ENCODE measurements around the gene BSDC1.

BSDC1 gene

GRCh38 chr1:32330558-32331151, 63.6 kb downstream of the BSDC1 start:
- no peak for DNase-seq (ENCODE audit: low read depth, low spot score)
- WGBS (ENCODE audit: insufficient coverage, insufficient read length): no CpG with 5 or more reads among the region's 12 CpGs
- H3K27ac ChIP-seq (ENCODE audit: low read length): no peak overlapping the region
- peaks cover 8% of the 10 kb centered on the region; the same call in 1 of the 2 replicates for H3K4me1 ChIP-seq (ENCODE audit: control insufficient read depth, insufficient read depth, low read length)
- H3K36me3 ChIP-seq (ENCODE audit: control insufficient read depth, insufficient read depth, low read length): peaks cover 34% of the 10 kb centered on the region; the same call in 1 of the 2 replicates
- H3K4me3 ChIP-seq (ENCODE audit: low read length): no peak overlapping the region
- no peaks in the 10 kb centered on the region for H3K9me3 ChIP-seq (ENCODE audit: control insufficient read depth, insufficient read depth, low read length)
- no peaks in the 10 kb centered on the region for H3K27me3 ChIP-seq (ENCODE audit: control insufficient read depth, insufficient read depth, low read length)

GRCh38 chr1:32329931-32330466, 64.2 kb downstream of the BSDC1 start:
- WGBS (ENCODE audit: insufficient coverage, insufficient read length): no CpG with 5 or more reads among the region's 4 CpGs
- Histone ChIP-seq H3K9me3 (ENCODE audit: control insufficient read depth, insufficient read depth, low read length) (no peaks in the 10 kb centered on the region), H3K4me3 (ENCODE audit: low read length) (no peak overlapping the region), H3K4me1 (ENCODE audit: control insufficient read depth, insufficient read depth, low read length) (peaks cover 8% of the 10 kb centered on the region; the same call in 1 of the 2 replicates), H3K27ac (ENCODE audit: low read length) (no peak overlapping the region), H3K27me3 (ENCODE audit: control insufficient read depth, insufficient read depth, low read length) (no peaks in the 10 kb centered on the region), H3K36me3 (ENCODE audit: control insufficient read depth, insufficient read depth, low read length) (peaks cover 34% of the 10 kb centered on the region; the same call in 1 of the 2 replicates)
- DNase-seq (ENCODE audit: low read depth, low spot score): no peak

- no peak overlapping the region for H3K27ac ChIP-seq (ENCODE audit: low read length)
- H3K36me3 ChIP-seq (ENCODE audit: control insufficient read depth, insufficient read depth, low read length): peaks cover 22% of the 10 kb centered on the region; the same call in 1 of the 2 replicates
- H3K4me3 ChIP-seq (ENCODE audit: low read length): no peak overlapping the region
- H3K27me3 ChIP-seq (ENCODE audit: control insufficient read depth, insufficient read depth, low read length): no peaks in the 10 kb centered on the region
- H3K9me3 ChIP-seq (ENCODE audit: control insufficient read depth, insufficient read depth, low read length): no peaks in the 10 kb centered on the region
- H3K4me1 ChIP-seq (ENCODE audit: control insufficient read depth, insufficient read depth, low read length): no peaks in the 10 kb centered on the region
- no peak for DNase-seq (ENCODE audit: low read depth, low spot score)
- WGBS (ENCODE audit: insufficient coverage, insufficient read length): no CpG with 5 or more reads among the region's 11 CpGs
Observed at GRCh38 chr1:32327204-32327603, 67.0 kb downstream of the BSDC1 start.

GRCh38 chr1:32321712-32322291, 72.4 kb downstream of the BSDC1 start:
- no peaks in the 10 kb centered on the region for H3K9me3 ChIP-seq (ENCODE audit: control insufficient read depth, insufficient read depth, low read length)
- no peak overlapping the region for H3K4me3 ChIP-seq (ENCODE audit: low read length)
- no peaks in the 10 kb centered on the region for H3K27me3 ChIP-seq (ENCODE audit: control insufficient read depth, insufficient read depth, low read length)
- no peaks in the 10 kb centered on the region for H3K4me1 ChIP-seq (ENCODE audit: control insufficient read depth, insufficient read depth, low read length)
- DNase-seq (ENCODE audit: low read depth, low spot score): no peak
- peaks cover 5% of the 10 kb centered on the region; the same call in 1 of the 2 replicates for H3K36me3 ChIP-seq (ENCODE audit: control insufficient read depth, insufficient read depth, low read length)
- no peak overlapping the region for H3K27ac ChIP-seq (ENCODE audit: low read length)
- WGBS (ENCODE audit: insufficient coverage, insufficient read length): no CpG with 5 or more reads among the region's 5 CpGs

GRCh38 chr1:32318127-32318869, 75.9 kb downstream of the BSDC1 start:
- Histone ChIP-seq H3K27ac (ENCODE audit: low read length) (no peak overlapping the region), H3K36me3 (ENCODE audit: control insufficient read depth, insufficient read depth, low read length) (peaks cover 4% of the 10 kb centered on the region; the same call in 1 of the 2 replicates), H3K4me3 (ENCODE audit: low read length) (no peak overlapping the region), H3K27me3 (ENCODE audit: control insufficient read depth, insufficient read depth, low read length) (no peaks in the 10 kb centered on the region), H3K9me3 (ENCODE audit: control insufficient read depth, insufficient read depth, low read length) (no peaks in the 10 kb centered on the region), H3K4me1 (ENCODE audit: control insufficient read depth, insufficient read depth, low read length) (no peaks in the 10 kb centered on the region)
- WGBS (ENCODE audit: insufficient coverage, insufficient read length): no CpG with 5 or more reads among the region's 10 CpGs
- no peak for DNase-seq (ENCODE audit: low read depth, low spot score)

- H3K27me3 ChIP-seq (ENCODE audit: control insufficient read depth, insufficient read depth, low read length): no peaks in the 10 kb centered on the region
- H3K4me1 ChIP-seq (ENCODE audit: control insufficient read depth, insufficient read depth, low read length): no peaks in the 10 kb centered on the region
- no peak overlapping the region for H3K27ac ChIP-seq (ENCODE audit: low read length)
- WGBS (ENCODE audit: insufficient coverage, insufficient read length): no CpG with 5 or more reads among the region's 3 CpGs
- no peaks in the 10 kb centered on the region for H3K9me3 ChIP-seq (ENCODE audit: control insufficient read depth, insufficient read depth, low read length)
- DNase-seq (ENCODE audit: low read depth, low spot score): no peak
- peaks cover 3% of the 10 kb centered on the region; the same call in 1 of the 2 replicates for H3K36me3 ChIP-seq (ENCODE audit: control insufficient read depth, insufficient read depth, low read length)
- H3K4me3 ChIP-seq (ENCODE audit: low read length): no peak overlapping the region
Observed at GRCh38 chr1:32316903-32317277, 77.4 kb downstream of the BSDC1 start.
